HepG2 (cell line): ENCODE data around the gene NKD1. TPM values are rescaled to one million over a fixed set of nuclear protein-coding genes. Genes with fewer than 3 reads are reported as not detected.

ENCODE experiments used
- ARNT2 ChIP-seq: sonication (generic); formaldehyde crosslinking; IDR thresholded peaks from 2 replicates; pipeline ENCODE4 v1.8.0; 2022; ENCODE audit warnings: mild to moderate bottlenecking, low read depth, missing genetic modification reagents, moderate library complexity
- FOSL1 ChIP-seq: sonication (generic); formaldehyde crosslinking; IDR thresholded peaks from 2 replicates; pipeline ENCODE4 v1.9.0; 2021; ENCODE audit warnings: missing genetic modification reagents, borderline replicate concordance
- IKZF4 ChIP-seq: sonication (generic); formaldehyde crosslinking; IDR thresholded peaks from 2 replicates; pipeline ENCODE4 v1.5.1; 2020; ENCODE audit warnings: borderline replicate concordance, mild to moderate bottlenecking, low read depth, missing genetic modification reagents; ENCODE audit errors: not compliant biosample characterization
- MTA1 ChIP-seq: sonication (generic); formaldehyde crosslinking; IDR thresholded peaks from 2 replicates; pipeline ENCODE4 v1.4.0; 2020; ENCODE audit warnings: missing genetic modification reagents, mild to moderate bottlenecking, borderline replicate concordance
- NCOA1 ChIP-seq: sonication (generic); formaldehyde crosslinking; IDR thresholded peaks from 2 replicates; pipeline ENCODE4 v1.9.0; 2021; ENCODE audit warnings: missing genetic modification reagents
- RARA ChIP-seq: IDR thresholded peaks from 2 replicates; pipeline ENCODE4 v1.6.1; 2016; ENCODE audit warnings: missing genetic modification reagents, missing compliant biosample characterization
- SKI ChIP-seq: fragments of 450-650 bp; IDR thresholded peaks from one replicate; pipeline ENCODE4 v1.6.1; 2018; ENCODE audit warnings: mild to moderate bottlenecking; ENCODE audit not compliant: partially characterized antibody
- SRY ChIP-seq: sonication (generic); formaldehyde crosslinking; IDR thresholded peaks from 2 replicates; pipeline ENCODE4 v1.8.0; 2022; ENCODE audit warnings: mild to moderate bottlenecking, missing genetic modification reagents
- ZNF180 ChIP-seq: sonication (generic); formaldehyde crosslinking; IDR thresholded peaks from 2 replicates; pipeline ENCODE4 v1.4.0; 2020; ENCODE audit warnings: low read depth, missing genetic modification reagents, borderline replicate concordance
- ZNF598 ChIP-seq: sonication (generic); formaldehyde crosslinking; IDR thresholded peaks from 2 replicates; pipeline ENCODE4 v1.5.1; 2020; ENCODE audit warnings: mild to moderate bottlenecking, missing genetic modification reagents, borderline replicate concordance
- ZNF672 ChIP-seq: sonication (generic); formaldehyde crosslinking; IDR thresholded peaks from 2 replicates; pipeline ENCODE4 v1.8.1; 2022; ENCODE audit warnings: missing genetic modification reagents
- ZNF883 ChIP-seq: sonication (generic); formaldehyde crosslinking; IDR thresholded peaks from 2 replicates; pipeline ENCODE4 v1.5.1; 2020; ENCODE audit warnings: mild to moderate bottlenecking, missing genetic modification reagents; ENCODE audit errors: not compliant biosample characterization
- ZSCAN12 ChIP-seq: sonication (generic); formaldehyde crosslinking; IDR thresholded peaks from 2 replicates; pipeline ENCODE4 v1.9.0; 2021; ENCODE audit warnings: mild to moderate bottlenecking, missing genetic modification reagents
- polyA plus RNA-seq, 8 experiments: library from polyadenylated mRNA; depleted of rRNA in 3 of 8; stranded (reverse) in 7 of 8; unstranded in 1 of 8; fragments of >200 nt; fragmentation: Illumina TruSeq in 4 of 8; extraction: Trizol in 4 of 8; gene quantifications; 2 replicates each; pipeline versions ENCODE4 v1.2.1 to v1.2.3, GENCODE V29; 2011 to 2016; ENCODE audit warnings: low read depth in 4 of 8, missing spikeins in 1 of 8, mixed read lengths in 1 of 8; ENCODE audit not compliant: insufficient read depth in 1 of 8
- total RNA-seq, 5 experiments: library from RNA; depleted of rRNA; stranded (reverse); fragments of >200 nt; fragmentation: Illumina TruSeq; extraction: Trizol; gene quantifications; 2 replicates each; pipeline ENCODE4 v1.2.3, GENCODE V29; 2016; ENCODE audit warnings: low read depth in 1 of 5
- TF ChIP-seq, protein P1 (sequence below), 2 experiments: sonication (generic) in 1 of 2; formaldehyde crosslinking in 1 of 2; IDR thresholded peaks; 2 replicates each; pipeline versions ENCODE4 v1.4.0 to v1.6.1; 2018 to 2020; ENCODE audit warnings: missing genetic modification reagents in 2 of 2, borderline replicate concordance in 1 of 2, low read depth in 1 of 2, mild to moderate bottlenecking in 1 of 2, missing biosample characterization in 1 of 2
- TF ChIP-seq, protein P2 (sequence below): sonication (generic); formaldehyde crosslinking; IDR thresholded peaks from 2 replicates; pipeline ENCODE4 v1.4.0; 2020; ENCODE audit warnings: missing genetic modification reagents, low read depth, mild to moderate bottlenecking, borderline replicate concordance
- TF ChIP-seq, protein P3 (sequence below): sonication (generic); formaldehyde crosslinking; IDR thresholded peaks from 2 replicates; pipeline ENCODE4 v1.4.0; 2020; ENCODE audit warnings: mild to moderate bottlenecking, missing genetic modification reagents
- TF ChIP-seq, protein P4 (sequence below): sonication (generic); formaldehyde crosslinking; IDR thresholded peaks from 2 replicates; pipeline ENCODE4 v1.9.0; 2022; ENCODE audit warnings: low read depth, missing genetic modification reagents
- TF ChIP-seq, protein P5 (sequence below): sonication (generic); formaldehyde crosslinking; conservative IDR thresholded peaks from 2 replicates; pipeline ENCODE4 v1.4.0; 2020; ENCODE audit warnings: missing genetic modification reagents
- TF ChIP-seq, protein P6 (sequence below): sonication (generic); formaldehyde crosslinking; IDR thresholded peaks from 2 replicates; pipeline ENCODE4 v1.9.0; 2021; ENCODE audit warnings: missing genetic modification reagents, borderline replicate concordance

The NKD1 gene
- total and polyA plus RNA-seq, 2 of the 13 experiments (the other 11 are each of a cell fraction or from before 2014, with no cell fraction given) = 70.4 to 121 TPM

DNA sequence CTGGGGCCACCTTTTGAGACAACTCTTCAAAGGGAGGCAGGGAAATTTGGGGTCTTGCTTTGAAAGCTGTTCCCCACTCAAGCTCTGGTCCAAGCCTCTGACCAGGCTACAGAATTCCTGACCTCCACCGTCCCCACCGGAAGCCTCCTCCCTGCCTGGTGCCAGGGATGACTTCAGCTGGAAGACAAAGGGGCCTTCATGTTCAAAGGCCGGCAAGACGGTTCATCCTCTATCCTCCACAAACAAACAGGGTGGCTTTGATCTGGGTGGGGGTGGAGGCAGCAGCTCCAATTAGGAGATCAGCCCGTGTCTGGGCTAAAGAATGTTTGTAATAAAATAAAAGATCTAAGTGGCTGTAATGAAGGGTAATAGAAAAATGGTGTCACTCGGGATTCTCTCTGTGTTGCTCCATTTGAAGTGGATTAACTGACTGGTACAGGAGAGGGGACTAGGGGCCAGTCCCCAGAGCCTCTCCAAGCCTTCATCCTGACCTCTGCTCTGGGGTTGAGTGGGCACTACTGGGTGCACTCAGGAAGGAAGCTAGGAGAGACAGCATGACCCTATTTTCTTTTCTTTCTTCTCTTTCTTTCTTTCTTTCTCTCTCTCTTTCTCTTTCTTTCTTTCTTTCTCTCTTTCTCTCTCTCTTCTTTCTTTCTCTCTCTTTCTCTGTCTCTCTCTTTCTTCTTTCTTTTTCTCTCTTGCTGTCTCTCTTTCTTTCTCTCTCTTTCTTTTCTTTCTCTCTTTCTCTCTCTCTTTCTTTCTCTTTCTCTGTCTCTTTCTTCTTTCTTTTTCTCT lies 27.5 kb upstream of the NKD1 start (continued):
- TF ChIP-seq IKZF4 (no peak), ZNF672 (CRISPR knock-in tag) (no peak), ZNF883 (CRISPR knock-in tag) (no peak), ZNF180 (CRISPR knock-in tag) (no peak), RARA (peak; percentile 95), MTA1 (CRISPR knock-in tag) (peak; percentile 97), SKI (peak; percentile 88), FOSL1 (no peak), ZSCAN12 (CRISPR knock-in tag) (no peak), ZNF598 (CRISPR knock-in tag) (no peak), SRY (no peak), NCOA1 (no peak), ARNT2 (CRISPR knock-in tag) (peak; percentile 66; the same call in 1 of the 2 replicates)
- TF ChIP-seq, protein P1, sequence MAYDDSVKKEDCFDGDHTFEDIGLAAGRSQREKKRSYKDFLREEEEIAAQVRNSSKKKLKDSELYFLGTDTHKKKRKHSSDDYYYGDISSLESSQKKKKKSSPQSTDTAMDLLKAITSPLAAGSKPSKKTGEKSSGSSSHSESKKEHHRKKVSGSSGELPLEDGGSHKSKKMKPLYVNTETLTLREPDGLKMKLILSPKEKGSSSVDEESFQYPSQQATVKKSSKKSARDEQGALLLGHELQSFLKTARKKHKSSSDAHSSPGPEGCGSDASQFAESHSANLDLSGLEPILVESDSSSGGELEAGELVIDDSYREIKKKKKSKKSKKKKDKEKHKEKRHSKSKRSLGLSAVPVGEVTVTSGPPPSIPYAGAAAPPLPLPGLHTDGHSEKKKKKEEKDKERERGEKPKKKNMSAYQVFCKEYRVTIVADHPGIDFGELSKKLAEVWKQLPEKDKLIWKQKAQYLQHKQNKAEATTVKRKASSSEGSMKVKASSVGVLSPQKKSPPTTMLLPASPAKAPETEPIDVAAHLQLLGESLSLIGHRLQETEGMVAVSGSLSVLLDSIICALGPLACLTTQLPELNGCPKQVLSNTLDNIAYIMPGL (CRISPR knock-in tag; IDR thresholded peaks at IDR 0.05; ENCODE audit: borderline replicate concordance in 1 of 2, low read depth in 1 of 2) = peak in 1 of 2 experiments; percentile 8; a peak in 3 of 4 replicates
- TF ChIP-seq, protein P2, sequence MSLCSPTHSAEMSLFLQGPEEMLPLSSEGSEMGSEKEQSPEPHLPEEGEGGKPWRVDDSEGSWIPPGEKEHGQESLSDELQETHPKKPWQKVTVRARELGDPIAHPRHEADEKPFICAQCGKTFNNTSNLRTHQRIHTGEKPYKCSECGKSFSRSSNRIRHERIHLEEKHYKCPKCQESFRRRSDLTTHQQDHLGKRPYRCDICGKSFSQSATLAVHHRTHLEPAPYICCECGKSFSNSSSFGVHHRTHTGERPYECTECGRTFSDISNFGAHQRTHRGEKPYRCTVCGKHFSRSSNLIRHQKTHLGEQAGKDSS = peak; percentile 79; the same call in 1 of the 2 replicates
- TF ChIP-seq, protein P3, sequence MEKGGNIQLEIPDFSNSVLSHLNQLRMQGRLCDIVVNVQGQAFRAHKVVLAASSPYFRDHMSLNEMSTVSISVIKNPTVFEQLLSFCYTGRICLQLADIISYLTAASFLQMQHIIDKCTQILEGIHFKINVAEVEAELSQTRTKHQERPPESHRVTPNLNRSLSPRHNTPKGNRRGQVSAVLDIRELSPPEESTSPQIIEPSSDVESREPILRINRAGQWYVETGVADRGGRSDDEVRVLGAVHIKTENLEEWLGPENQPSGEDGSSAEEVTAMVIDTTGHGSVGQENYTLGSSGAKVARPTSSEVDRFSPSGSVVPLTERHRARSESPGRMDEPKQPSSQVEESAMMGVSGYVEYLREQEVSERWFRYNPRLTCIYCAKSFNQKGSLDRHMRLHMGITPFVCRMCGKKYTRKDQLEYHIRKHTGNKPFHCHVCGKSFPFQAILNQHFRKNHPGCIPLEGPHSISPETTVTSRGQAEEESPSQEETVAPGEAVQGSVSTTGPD = no peak
- TF ChIP-seq, protein P4, sequence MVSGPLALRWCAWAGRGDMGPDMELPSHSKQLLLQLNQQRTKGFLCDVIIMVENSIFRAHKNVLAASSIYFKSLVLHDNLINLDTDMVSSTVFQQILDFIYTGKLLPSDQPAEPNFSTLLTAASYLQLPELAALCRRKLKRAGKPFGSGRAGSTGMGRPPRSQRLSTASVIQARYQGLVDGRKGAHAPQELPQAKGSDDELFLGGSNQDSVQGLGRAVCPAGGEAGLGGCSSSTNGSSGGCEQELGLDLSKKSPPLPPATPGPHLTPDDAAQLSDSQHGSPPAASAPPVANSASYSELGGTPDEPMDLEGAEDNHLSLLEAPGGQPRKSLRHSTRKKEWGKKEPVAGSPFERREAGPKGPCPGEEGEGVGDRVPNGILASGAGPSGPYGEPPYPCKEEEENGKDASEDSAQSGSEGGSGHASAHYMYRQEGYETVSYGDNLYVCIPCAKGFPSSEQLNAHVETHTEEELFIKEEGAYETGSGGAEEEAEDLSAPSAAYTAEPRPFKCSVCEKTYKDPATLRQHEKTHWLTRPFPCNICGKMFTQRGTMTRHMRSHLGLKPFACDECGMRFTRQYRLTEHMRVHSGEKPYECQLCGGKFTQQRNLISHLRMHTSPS = peak; percentile 88
- TF ChIP-seq, protein P5, sequence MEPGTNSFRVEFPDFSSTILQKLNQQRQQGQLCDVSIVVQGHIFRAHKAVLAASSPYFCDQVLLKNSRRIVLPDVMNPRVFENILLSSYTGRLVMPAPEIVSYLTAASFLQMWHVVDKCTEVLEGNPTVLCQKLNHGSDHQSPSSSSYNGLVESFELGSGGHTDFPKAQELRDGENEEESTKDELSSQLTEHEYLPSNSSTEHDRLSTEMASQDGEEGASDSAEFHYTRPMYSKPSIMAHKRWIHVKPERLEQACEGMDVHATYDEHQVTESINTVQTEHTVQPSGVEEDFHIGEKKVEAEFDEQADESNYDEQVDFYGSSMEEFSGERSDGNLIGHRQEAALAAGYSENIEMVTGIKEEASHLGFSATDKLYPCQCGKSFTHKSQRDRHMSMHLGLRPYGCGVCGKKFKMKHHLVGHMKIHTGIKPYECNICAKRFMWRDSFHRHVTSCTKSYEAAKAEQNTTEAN = 0 out of 2 replicates have a peak, but pooled peaks have one; percentile 63
- TF ChIP-seq, protein P6, sequence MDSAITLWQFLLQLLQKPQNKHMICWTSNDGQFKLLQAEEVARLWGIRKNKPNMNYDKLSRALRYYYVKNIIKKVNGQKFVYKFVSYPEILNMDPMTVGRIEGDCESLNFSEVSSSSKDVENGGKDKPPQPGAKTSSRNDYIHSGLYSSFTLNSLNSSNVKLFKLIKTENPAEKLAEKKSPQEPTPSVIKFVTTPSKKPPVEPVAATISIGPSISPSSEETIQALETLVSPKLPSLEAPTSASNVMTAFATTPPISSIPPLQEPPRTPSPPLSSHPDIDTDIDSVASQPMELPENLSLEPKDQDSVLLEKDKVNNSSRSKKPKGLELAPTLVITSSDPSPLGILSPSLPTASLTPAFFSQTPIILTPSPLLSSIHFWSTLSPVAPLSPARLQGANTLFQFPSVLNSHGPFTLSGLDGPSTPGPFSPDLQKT (CRISPR knock-in tag) = no peak
